HG02678 (cell line): Measurements from ENCODE around the gene GSTM3.
"Not testable (repeated sequence)": the region's sequence is repeated elsewhere in the genome, so short reads cannot be mapped to it uniquely, and the experiment has no call there.

Experiments used
- ATAC-seq: cut with Tn5 transposase; IDR thresholded peaks from one replicate; pipeline ENCODE4 v1.9.1; 2021; ENCODE audit warnings: mild to moderate bottlenecking, moderate library complexity; ENCODE audit not compliant: unreplicated experiment

GSTM3 gene

GRCh38 chr1:109776206-109776835 is 35.5 kb upstream of the GSTM3 start:
- ATAC-seq: no peak

DNA sequence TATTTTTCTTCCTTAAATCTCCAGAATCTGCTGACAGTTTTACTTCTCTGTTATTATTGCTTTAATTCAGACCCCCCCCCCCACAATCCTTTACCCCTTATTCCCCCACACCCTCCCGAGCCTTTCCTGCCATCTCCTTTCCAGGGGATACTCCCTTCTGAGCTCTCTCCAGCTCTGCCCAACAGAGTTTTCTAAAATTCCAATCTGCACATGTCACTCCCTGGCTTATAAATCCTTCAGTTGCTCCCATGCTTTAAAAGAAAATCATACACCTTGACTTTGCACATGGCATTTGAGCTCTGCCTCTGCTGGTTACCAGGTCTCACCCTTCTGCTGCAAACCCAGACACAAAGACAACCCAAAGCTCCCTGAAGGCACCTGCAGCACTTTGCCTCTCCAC is 34.6 kb upstream of the GSTM3 start:
- ATAC-seq: no peak

GRCh38 chr1:109773900-109774485 is 33.2 kb upstream of the GSTM3 start:
- ATAC-seq: no peak

- ATAC-seq: peak; percentile 70
Observed at GRCh38 chr1:109773203-109773899, 32.5 kb upstream of the GSTM3 start.

DNA sequence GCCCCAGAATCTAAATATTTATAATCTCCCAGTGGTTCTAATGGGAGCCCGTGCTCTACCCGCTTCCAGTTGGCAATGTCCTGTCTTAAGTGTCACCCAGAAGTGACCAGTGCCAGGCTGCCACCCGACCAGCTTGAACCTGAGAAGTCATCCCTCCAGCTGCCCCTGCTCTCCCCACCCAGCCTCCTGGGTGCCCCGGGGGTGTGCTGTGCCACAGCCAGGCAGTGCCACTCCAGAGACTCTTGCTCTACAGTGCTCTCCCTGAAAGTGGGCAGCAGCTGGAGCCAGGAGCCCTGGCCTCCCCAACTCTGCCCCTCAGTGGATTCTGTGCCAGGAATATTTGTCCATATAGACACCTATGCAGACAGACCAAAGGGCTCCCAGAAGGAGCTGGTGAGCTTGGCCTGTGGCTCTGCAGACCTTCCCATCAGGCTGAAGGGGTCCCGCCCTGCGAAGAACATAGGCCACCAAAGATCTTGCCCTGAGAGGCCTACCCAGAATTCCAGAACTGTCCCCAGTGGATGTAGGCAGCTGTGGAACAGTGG is 31.9 kb upstream of the GSTM3 start:
- no peak for ATAC-seq

DNA sequence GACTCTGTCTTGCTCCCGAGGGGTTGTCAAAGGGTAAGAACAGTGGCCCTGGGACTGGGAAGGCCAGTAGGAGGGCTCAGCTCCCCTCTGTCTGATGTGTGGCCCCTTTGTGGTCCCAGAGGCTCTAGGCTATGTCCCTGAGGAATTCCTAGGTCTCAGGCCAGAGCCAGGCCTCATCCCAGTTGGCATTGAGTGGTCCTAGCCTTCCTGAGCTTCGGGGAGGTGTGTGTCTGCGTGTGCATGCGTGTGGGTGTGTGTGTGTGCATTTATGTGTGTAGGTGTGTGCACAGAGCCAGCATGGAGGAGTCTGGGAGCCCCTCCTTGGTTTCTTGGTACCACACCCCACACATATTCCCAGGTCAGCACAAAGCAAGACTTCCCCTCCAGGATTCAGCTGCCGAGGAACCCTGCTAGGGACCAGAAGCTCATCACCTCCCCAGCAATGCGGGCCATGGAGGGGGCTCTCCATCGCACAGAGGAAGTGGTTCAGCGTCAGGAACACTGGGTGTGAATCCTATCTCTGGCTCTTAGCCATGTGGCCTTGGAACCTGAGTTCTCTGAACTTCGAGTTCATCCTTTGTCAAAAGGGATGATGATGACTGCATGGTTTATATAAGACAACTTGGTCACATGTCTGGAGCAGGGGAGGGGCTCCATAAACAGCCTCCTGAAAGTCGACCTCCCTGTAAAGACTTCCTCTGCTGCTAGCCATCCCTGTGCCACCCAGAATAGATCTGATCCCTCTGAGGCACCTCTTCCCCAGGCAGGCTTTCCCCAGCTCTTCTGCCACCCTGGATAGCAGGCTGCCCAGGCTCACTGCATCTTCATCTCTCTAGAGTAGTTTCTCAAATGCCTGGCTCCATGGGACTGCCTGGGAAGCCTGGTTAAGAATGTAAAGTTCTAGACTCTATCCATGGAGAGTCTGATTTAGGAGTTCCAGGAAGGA is 31.1 kb upstream of the GSTM3 start:
- no peak for ATAC-seq

- ATAC-seq: no peak
Observed at GRCh38 chr1:109770331-109771095, 29.7 kb upstream of the GSTM3 start.

GRCh38 chr1:109769330-109770078 is 28.7 kb upstream of the GSTM3 start:
- ATAC-seq: no peak

GRCh38 chr1:109768820-109769219 is 28.0 kb upstream of the GSTM3 start:
- ATAC-seq: no peak

GRCh38 chr1:109768335-109768650 is 27.5 kb upstream of the GSTM3 start:
- ATAC-seq: no peak

- ATAC-seq: no peak
Observed at GRCh38 chr1:109767637-109768334, 26.9 kb upstream of the GSTM3 start.

DNA sequence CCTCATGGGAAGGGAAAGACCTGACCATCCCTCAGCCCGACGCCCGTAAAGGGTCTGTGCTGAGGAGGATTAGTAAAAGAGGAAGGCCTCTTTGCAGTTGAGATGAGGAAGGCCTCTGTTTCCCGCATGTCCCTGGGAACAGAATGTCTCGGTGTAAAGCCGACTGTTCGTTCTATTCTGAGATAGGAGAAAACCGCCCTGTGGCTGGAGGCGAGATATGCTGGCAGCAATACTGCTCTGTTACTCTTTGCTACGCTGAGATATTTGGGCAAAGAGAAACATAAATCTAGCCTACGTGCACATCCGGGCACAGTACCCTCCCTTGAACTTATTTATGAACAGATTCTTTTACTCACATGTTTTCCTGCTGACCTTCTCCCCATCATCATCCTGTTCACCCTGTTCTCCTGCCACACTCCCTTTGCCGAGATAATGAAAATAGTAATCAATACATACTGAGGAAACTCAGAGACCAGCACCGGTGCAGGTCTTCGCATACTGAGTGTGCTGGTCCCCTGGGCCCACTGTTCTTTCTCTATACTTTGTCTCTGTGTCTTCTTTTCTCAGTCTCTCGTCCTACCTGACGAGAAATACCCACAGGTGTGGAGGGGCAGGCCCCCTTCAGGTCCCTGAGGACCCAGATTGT is 26.3 kb upstream of the GSTM3 start:
- ATAC-seq: not testable (repeated sequence)

DNA sequence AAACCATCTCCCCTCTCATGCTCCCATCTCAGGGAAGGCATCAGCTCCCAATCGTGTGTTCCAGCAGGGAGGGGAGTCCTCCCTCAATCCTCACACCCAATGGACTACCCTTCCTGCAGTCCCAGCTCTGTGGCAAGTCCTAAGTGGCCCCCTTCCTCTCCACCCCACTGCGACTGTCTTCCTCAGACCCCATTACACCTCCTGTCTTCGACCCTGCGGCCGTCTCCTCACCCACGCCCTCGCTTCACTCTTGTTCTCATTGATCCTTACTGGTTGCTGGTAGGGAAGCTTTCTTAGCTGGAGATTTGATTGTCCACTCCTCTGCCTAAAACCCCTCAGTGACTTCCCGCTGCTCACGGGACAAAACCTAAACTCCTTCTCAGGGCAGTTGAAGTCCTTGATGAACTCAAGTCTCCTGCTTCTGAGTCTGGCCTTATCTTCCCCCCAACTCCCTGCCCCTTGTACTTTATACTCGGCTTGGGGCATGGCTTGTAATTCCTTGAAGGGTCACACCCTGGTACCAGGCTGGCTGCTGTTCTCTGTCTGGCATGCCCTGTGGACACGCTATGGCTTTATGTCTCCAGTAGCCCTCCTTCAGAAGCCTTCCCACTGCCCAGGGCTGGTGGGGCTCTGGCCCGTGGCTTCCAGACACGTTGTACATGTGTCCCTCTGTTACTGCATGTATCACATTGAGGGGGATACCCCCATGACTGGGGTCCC is 25.2 kb upstream of the GSTM3 start:
- no peak for ATAC-seq

- no peak for ATAC-seq
Observed at GRCh38 chr1:109765483-109765815, 24.6 kb upstream of the GSTM3 start.

DNA sequence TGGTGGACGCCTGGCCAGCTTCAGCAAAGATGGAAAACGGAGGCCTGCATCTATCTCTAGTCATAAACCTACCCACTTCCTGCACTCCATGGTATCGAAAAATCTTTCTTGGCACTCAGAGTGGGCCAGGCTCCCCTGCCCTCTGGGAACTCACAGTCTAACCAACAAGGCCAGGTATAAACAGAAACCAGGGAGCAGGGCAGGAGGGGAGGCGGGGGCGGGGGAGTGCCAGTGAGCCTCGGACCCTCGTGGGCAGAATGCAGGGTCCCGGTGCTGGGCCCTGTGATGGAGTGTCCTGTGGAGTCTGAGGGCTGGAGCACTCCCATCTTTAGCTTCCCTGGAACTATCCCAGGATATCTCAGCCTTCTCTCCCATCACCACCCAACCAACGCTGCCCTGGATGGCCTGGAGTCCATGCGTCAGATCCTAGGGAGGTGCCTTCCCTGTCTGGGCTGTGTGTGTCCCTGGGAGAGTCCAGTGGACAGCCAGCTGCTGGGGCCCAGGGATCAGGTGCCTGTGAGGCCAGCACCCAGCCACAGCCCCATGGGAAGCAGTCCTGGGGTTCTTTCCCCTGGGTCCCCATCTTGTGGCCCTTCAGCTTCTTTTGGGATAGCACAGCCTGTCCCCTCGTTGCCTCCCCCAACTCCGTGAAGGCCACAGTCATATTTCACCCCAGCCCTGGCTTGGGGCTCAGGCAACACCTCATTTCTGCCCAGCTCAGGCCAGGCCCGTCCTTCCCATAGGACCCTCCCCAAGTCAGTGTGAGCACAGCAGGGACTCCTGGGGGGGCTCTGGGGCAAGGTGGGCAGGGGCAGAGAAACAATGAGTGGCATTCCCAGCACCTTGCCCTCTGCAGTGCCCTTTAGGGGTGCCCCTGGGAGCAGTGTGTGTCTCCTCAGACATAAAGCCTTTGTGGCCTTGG is 24.0 kb upstream of the GSTM3 start:
- no peak for ATAC-seq

DNA sequence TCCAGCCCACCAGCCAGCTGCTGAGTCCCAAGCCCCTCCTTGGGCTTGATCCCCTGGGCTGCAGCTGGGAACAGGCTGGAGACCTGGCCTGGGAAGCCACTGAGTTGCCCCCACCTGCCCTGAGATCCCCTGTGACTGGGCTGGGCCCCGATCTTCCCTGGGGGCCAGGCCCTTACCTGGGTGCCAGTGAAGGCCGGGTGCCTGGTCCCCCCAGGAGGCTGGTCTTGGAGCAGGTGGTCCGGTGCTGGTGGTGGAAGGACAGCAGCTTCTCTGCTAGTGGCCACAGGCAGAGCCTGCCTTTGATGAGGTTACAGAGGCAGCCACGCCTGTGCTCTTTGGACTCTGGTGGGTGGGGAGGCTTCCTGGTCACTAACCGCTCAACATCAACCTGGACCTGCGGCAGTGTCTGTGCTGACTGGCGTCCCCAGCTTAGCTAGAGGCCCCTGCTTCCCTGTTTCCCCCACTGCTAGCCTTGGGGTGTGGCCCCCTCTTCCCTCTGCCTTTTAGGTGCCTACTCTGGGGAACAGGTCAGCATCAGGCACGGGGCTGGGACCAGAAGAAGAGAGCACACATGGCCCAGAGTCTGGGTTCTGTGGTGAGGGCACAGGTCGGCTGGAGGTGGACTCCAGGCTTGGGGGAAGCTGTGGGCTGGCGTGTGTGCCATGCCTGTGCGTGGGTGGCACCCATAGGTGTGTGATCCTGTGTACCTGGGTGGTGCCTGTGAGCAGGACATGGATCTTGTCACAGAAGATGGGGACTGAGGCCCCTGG is 23.0 kb upstream of the GSTM3 start, which contains the start of gene EPS8L3:
Gene EPS8L3, minus strand, starts transcription at position 278 of the 770 bp plus-strand sequence. CDS start 2,174 bp downstream, outside the sequence.
- ATAC-seq: no peak
